A673 (cell line): ENCODE results near the gene PDPR. TPM values are rescaled to one million over a fixed set of nuclear protein-coding genes. Genes with fewer than 3 reads are reported as not detected.
"Not testable (repeated sequence)": the region's sequence is repeated elsewhere in the genome, so short reads cannot be mapped to it uniquely, and the experiment has no call there.

Experiments
- BruUV-seq: library from RNA; stranded (reverse); fragments of 400-500 nt; replicated peaks from 2 replicates; lab custom pipeline; 2021; lab: Mats Ljungman, UMichigan
- CTCF ChIA-PET: fragments of 300-600 bp; sonication (Branson Sonifier 250); formaldehyde crosslinking; loops from one replicate; lab custom pipeline; 2022; ENCODE audit warnings: antibody characterized with exemption; lab: Charles Lee
- POLR2A ChIA-PET: fragments of 300-600 bp; sonication (Branson Sonifier 250); formaldehyde crosslinking; loops from one replicate; lab custom pipeline; 2022; ENCODE audit warnings: antibody characterized with exemption; ENCODE audit not compliant: low non-redundant PET; lab: Charles Lee
- DNase-seq: peaks from one replicate; pipeline ENCODE4 v3.0.0-alpha.2; 2015; ENCODE audit warnings: low spot score
- H3K27ac ChIP-seq: fragments of 200-600 bp; sonication (generic); 2 replicates; pipeline ENCODE4 v1.5.1; 2016; ENCODE audit warnings: mixed run types, low read depth, mild to moderate bottlenecking, mixed read lengths, antibody characterized with exemption, low read length; ENCODE audit not compliant: poor library complexity, severe bottlenecking
- H3K27me3 ChIP-seq: fragments of 200-600 bp; sonication (generic); replicated peaks from 2 replicates; pipeline ENCODE4 v1.6.1; 2017; ENCODE audit warnings: mixed run types, low read depth, mild to moderate bottlenecking, mixed read lengths, antibody characterized with exemption, low read length; ENCODE audit not compliant: insufficient read depth, poor library complexity
- H3K36me3 ChIP-seq: fragments of 200-600 bp; sonication (generic); 2 replicates; pipeline ENCODE4 v1.6.1; 2016; ENCODE audit warnings: mixed run types, mild to moderate bottlenecking, mixed read lengths, antibody characterized with exemption, low read length; ENCODE audit not compliant: insufficient read depth, poor library complexity, severe bottlenecking
- H3K4me1 ChIP-seq: fragments of 200-600 bp; sonication (generic); 2 replicates; pipeline ENCODE4 v1.6.1; 2017; ENCODE audit warnings: mixed run types, mild to moderate bottlenecking, mixed read lengths, antibody characterized with exemption, low read length; ENCODE audit not compliant: insufficient read depth, poor library complexity, severe bottlenecking
- H3K4me3 ChIP-seq: fragments of 200-600 bp; sonication (generic); 2 replicates; pipeline ENCODE4 v1.5.1; 2016; ENCODE audit warnings: low read depth, mixed run types, mild to moderate bottlenecking, mixed read lengths, low read length; ENCODE audit not compliant: poor library complexity, severe bottlenecking
- H3K9me3 ChIP-seq: fragments of 200-600 bp; sonication (generic); 2 replicates; pipeline ENCODE4 v1.6.1; 2016; ENCODE audit warnings: mixed run types, low read depth, mild to moderate bottlenecking, mixed read lengths, antibody characterized with exemption, low read length; ENCODE audit not compliant: poor library complexity, severe bottlenecking
- intact Hi-C: fragments of 100-400 bp; cut with micrococcal nuclease; formaldehyde crosslinking; loops from one replicate; pipeline ENCODE4 v1.10.0; 2022; ENCODE audit not compliant: unreplicated experiment
- total RNA-seq: library from RNA; stranded (reverse); gene quantifications from 2 replicates; pipeline ENCODE4 v1.2.3, GENCODE V29; 2021

Gene PDPR
- total RNA-seq, 1 experiment from 2014 or later, result 39.8 TPM

DNA sequence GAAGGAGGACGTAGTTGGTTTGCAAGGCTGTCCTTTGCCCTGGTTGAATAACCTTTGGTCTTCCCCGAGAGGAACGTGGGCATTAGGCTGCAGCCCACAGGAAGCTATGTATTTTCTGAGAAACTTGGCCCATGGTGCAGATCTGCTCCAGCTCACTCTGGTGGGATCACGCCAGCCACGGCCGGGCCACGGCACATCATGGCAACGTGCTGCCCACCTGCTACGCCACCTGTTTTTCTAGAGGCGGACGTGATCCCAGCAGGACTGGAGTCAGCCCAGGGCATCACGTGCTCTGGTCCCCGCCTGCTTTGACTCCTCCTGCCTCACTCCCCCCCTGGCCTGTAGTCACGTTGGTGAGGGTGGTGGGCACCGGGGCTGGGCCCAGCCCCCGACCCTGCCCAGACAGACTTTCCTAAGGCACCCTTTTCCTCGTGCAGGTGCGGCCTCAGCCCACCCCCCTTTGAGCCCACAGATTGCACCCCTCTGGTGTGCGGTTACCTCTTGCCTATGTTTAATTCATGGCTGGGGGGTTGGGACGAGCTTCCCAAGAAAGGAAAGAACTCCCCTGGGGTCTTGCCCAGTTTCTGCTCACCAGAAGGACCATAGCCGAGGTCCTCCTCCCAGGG, 59.2 kb downstream of the PDPR start, which contains the start of gene CLEC18C:
Gene CLEC18C, plus strand, starts transcription at position 576 of the 626 bp plus-strand sequence. CDS start 492 bp downstream, outside the sequence.
- H3K9me3 ChIP-seq, H3K4me3 ChIP-seq, BruUV-seq, H3K4me1 ChIP-seq, H3K27me3 ChIP-seq, CTCF ChIA-PET, intact Hi-C loops, H3K27ac ChIP-seq, H3K36me3 ChIP-seq, POLR2A ChIA-PET, DNase-seq: not testable (repeated sequence)

DNA sequence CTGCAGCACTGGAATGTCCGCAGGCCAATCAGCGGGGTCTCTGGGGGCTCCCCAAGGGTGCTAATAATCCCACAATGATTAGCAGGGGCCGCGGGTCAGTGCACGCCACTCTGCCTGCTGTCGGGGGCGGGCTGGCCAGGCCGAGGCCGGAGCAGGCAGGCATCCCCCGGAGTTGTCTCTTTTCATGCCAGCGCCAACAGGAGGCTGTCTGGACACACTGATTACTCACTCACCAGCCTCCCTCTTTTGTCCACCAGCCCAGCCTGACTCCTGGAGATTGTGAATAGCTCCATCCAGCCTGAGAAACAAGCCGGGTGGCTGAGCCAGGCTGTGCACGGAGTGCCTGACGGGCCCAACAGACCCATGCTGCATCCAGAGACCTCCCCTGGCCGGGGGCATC, 59.8 kb downstream of the PDPR start:
- H3K4me3 ChIP-seq, H3K27ac ChIP-seq, H3K27me3 ChIP-seq, intact Hi-C loops, CTCF ChIA-PET, H3K9me3 ChIP-seq, H3K36me3 ChIP-seq, POLR2A ChIA-PET, BruUV-seq, H3K4me1 ChIP-seq, DNase-seq: not testable (repeated sequence)

DNA sequence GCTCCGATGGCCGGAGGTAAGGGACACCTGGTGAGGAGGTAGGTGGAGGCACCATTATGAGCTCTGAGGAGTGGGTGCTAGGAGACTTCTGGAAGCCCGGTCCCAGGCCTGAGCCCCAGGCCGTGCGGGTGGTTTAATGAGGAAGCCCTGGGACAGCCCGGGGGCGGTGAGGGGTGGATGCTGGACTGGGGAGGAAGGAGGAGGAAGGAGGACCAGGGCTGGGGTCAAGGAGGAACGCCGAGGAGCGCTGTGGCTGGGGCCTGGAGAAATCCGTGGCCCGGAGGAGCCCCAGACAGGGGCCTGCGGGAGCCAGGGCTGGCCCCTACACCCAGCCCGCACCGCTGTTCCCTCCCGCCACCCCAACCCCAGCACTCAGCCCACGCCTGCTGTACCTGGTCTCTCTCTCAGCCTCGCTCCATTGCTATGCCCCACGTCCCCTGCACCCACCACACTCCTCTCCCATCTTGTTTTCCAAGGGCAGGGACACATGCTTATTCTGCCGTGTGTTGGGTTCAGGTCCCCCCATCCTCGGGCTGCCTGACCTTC, 60.3 kb downstream of the PDPR start:
- H3K27ac ChIP-seq, POLR2A ChIA-PET, DNase-seq, H3K4me1 ChIP-seq, H3K36me3 ChIP-seq, H3K27me3 ChIP-seq, intact Hi-C loops, BruUV-seq, H3K4me3 ChIP-seq, H3K9me3 ChIP-seq, CTCF ChIA-PET: not testable (repeated sequence)

DNA sequence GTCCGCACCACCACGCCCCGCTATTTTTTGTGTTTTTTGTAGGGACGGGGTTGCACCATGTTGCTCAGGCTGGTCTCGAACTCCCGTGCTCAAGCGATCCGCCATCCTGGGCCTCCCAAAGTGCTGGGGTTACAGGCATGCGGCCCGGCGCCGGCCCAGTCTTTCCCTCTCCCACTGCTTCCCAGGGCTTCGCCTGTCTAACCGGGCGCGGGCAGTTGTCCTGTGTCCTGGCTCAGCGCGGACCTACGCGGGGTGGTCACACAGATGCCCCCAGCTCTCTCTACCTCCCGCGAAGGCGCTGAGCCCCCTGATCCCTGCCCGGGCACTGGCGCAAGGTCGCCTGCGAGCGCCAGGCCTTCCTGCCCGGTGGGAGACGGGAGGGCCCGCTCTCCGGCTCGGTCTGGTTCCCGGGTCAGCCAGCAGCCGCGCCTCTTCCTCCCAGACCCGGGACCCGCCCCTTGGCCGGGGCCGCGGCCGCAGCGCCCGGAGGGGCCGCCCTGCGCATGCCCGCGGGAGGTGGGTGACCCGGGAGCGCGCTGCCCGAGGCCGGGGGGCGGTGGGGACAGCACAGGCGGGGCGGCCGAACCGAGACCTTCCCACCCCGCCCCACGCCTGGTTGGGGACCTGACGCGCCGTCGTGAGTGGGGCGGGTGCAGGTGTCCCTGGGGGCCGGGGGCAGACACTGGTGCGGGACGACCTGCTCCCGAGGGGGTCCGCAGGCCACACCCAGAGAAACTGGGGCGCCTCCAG, 73.9 kb downstream of the PDPR start:
- not testable (repeated sequence) for BruUV-seq

DNA sequence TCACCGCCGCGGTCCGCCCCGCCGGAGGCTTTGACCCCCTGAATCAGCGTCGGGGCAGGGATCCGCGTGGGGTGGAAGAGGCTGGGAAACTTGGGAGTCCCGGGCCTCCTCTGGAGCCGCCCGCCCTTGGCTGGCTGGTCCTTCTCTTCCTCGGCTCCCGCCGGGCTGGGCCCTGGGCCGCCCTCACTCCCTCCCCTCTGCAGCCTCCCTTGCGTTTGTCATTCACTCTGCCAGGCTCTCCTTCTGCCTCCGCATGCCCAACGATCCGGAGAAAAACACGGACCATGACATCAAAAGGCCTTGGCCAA, 74.4 kb downstream of the PDPR start:
- CTCF ChIA-PET, H3K4me3 ChIP-seq, H3K4me1 ChIP-seq, H3K27ac ChIP-seq, BruUV-seq, DNase-seq, H3K27me3 ChIP-seq, H3K36me3 ChIP-seq, POLR2A ChIA-PET, intact Hi-C loops, H3K9me3 ChIP-seq: not testable (repeated sequence)

More for the DNA sequence above, 73.9 kb downstream of the PDPR start:
- CTCF ChIA-PET, POLR2A ChIA-PET, H3K27me3 ChIP-seq, H3K9me3 ChIP-seq, H3K36me3 ChIP-seq, H3K27ac ChIP-seq, H3K4me3 ChIP-seq, DNase-seq, intact Hi-C loops, H3K4me1 ChIP-seq: not testable (repeated sequence)

DNA sequence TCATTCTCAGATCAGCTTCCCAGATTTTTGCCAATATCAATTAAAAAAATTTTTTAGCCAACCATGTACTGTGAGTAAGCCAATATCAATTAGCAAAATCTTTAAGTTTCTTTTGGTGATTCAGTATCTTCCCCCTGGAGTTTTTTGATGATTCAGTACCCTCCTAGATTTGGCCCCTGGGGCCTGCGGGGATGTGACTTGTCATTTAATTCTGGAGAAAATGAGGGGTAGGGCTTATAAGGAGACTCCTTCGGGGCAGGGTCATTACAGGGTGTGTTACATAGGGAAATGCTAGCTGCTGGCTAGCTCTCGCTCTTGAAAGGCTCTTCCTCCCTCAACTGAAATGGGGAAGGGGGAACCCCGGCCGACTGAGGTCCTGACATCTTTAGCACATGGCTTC, 76.4 kb downstream of the PDPR start:
- H3K4me3 ChIP-seq, H3K36me3 ChIP-seq, POLR2A ChIA-PET, CTCF ChIA-PET, H3K4me1 ChIP-seq, intact Hi-C loops, H3K9me3 ChIP-seq, BruUV-seq, DNase-seq, H3K27me3 ChIP-seq, H3K27ac ChIP-seq: not testable (repeated sequence)

DNA sequence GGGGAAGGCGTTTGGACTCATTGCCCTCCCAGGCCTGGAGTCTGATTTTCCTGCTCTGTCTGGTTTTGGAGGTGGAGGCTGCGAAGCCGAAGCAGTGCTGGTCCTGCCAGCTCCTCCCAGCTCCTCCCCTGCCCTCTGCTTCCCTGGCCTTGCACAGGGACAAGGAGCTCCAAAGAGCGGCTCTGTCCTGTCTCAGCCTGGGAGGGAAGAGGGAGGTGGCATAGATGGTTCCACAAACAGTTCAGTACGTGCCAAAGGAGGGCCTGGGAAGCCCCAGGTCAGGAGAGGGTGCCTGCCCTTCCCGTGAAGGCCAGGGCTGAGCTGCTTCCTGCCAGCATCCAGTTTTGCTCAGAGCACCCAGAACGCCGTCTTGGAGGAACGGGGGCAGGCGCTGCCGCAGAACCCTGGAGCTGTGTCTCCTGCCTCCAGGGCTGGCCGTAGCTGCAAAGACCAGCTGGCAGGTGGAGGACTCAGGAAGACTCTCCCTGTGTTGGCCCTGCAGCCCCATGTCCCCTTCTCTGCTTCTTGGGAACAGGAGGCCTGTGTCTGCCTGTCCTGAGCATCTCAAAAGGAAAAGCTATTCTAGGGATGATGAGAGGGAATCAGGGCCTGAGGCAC, 82.7 kb downstream of the PDPR start:
- CTCF ChIA-PET, DNase-seq, H3K4me1 ChIP-seq, H3K9me3 ChIP-seq, POLR2A ChIA-PET, H3K36me3 ChIP-seq, intact Hi-C loops, H3K27ac ChIP-seq, H3K27me3 ChIP-seq, BruUV-seq, H3K4me3 ChIP-seq: not testable (repeated sequence)
